HG02884 (cell line): Measurements from ENCODE around the gene ERLIN1.

Experiments used
- ATAC-seq: cut with Tn5 transposase; IDR thresholded peaks from one replicate; pipeline ENCODE4 v1.9.1; 2021; ENCODE audit warnings: mild to moderate bottlenecking, moderate library complexity; ENCODE audit not compliant: unreplicated experiment

ERLIN1 gene

GRCh38 chr10:100173035-100173434, 12.8 kb downstream of the ERLIN1 start:
- ATAC-seq: no peak

DNA sequence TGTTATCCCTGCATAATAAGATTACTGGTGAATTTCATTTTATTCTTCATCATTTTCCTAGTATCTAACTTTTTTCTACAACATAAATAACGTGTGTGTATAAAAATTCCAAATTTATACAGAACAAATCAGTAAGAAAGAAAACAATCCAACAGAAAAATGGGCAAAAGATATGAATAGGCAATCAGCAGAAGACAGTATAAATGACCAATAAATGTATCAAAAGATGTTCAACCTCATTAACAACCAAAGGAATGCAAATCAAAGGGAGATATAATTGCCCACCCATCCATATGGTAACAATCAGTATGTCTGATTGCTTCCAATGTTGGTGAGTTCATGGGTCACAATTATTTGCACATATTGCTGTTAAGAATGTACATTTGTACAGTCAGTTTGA, 13.5 kb downstream of the ERLIN1 start:
- no peak for ATAC-seq

DNA sequence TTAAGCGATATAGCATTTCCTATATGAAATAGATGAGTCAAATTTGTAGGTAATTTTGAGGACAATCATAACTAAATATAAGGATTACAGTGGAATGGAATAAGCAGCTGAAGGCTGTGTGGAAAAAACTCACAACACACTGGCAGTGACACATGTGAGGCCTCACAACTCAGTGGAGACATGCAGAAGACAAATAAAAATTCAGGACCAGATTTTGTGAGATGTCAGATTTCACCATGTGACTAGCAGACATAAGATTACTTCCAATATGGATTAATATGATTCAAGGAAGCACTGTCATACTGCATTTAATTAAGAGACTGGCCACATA, 17.6 kb downstream of the ERLIN1 start:
- ATAC-seq: no peak

GRCh38 chr10:100167553-100168312, 18.1 kb downstream of the ERLIN1 start:
- ATAC-seq: no peak

- ATAC-seq: no peak
These were observed 21.9 kb downstream of the ERLIN1 start for GRCh38 chr10:100163704-100164621.

- ATAC-seq: no peak
These were observed 23.1 kb downstream of the ERLIN1 start for GRCh38 chr10:100162696-100163095.

GRCh38 chr10:100158044-100158805, 27.6 kb downstream of the ERLIN1 start:
- peak; percentile 95 for ATAC-seq

DNA sequence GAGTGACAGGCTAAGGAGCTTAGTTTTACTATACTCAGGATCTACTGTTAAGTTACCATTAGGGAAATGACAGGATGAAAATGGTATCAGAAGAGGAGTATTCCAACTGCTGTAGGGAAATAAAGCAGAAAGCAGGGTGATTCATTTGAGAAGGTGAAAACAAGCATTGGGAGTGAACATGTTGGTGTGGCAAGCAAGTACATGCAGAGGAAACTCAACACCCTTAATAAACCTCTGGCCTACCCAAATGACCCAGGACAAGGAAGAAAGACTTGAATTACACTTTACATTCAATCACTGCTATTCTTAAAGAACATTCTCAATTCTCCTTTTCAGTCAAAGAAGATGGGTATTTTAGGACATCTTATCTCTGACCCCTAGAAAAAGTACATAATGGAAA, 28.7 kb downstream of the ERLIN1 start:
- ATAC-seq: no peak

GRCh38 chr10:100155936-100156335, 29.9 kb downstream of the ERLIN1 start:
- ATAC-seq: no peak

DNA sequence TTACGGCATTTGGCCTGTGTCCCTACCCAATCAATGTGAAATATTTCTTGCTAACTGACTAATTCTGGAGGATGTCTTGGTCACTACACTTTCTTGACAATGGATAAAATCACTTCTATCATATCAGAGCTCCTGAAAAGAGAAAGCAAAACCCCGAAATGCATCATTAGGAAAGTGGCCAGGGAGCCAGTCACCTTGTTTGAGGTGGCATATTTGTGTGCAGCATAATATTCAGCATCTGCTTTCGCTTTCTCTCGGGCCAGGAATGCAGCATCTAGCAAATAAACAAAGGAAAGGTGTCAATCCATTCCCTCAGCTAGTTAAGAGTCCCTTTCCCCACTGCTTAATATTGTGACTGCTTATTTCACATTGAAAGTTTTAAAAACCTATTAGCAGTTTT, 31.2 kb downstream of the ERLIN1 start:
- no peak for ATAC-seq

GRCh38 chr10:100153239-100153825, 32.5 kb downstream of the ERLIN1 start:
- no peak for ATAC-seq

DNA sequence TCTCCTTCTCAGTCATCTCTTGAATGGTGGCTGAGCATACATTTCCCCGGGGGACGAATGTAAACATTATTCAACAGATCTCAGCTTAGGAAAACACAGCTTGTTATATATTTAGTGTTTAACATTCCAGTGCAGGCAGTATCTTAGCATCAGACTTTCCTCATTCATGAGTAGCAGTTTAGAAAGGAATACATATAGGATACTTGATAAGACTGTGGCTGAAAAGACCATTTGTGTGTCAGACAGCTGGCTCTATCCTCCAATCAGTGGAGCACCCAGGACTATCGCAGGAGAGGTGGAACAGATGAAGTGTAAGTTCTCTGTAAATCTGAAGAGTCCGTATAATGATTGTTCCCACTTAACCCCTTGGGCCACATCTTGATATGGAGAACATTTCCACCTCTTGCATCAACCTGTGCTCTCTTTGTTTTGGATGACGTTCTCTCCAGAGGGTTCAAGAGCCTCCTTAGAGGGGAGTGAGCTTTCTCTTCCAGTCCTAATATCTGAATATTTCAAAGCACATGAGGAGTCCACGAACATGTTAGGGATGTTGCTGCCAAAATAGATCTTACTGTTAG, 34.0 kb downstream of the ERLIN1 start:
- no peak for ATAC-seq

DNA sequence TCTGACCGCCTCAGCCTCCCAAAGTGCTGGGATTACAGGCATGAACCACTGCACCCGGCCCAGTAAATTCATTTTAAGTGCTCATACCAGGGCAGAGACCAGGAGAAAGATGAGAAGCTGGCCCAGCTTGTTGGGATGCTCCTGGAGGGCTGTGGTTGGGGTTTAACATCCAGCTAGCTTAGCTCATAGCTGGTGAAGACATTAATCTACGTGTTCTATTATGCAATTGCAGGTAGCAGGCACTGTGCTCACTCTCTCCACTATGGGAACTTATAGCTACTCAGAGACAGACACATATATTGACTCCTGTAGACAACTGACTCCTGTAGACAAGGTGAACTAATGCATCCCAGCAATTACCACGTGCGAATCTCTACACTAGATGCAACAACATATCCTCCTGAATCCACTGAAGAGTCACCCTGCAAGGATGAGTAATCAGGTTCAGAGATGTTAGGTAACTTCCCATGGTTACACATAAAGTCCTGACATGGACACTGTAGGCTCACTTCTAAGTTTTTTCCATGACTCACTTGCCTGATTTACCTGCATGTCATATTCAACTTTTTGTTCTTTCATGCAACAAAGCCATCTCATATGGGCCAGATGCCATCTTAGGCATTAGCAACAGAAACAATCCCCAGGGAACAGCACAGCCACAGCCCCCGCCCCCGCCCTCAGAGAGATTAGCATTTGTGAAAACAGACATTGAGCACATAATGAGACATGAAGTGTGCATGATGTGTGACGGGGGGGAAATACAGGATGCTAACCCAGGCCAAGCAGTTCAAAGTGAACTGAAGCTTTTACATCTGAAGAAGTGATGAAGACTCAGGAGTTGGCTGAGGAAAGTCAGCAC, 37.2 kb downstream of the ERLIN1 start:
- peak; percentile 67 for ATAC-seq

DNA sequence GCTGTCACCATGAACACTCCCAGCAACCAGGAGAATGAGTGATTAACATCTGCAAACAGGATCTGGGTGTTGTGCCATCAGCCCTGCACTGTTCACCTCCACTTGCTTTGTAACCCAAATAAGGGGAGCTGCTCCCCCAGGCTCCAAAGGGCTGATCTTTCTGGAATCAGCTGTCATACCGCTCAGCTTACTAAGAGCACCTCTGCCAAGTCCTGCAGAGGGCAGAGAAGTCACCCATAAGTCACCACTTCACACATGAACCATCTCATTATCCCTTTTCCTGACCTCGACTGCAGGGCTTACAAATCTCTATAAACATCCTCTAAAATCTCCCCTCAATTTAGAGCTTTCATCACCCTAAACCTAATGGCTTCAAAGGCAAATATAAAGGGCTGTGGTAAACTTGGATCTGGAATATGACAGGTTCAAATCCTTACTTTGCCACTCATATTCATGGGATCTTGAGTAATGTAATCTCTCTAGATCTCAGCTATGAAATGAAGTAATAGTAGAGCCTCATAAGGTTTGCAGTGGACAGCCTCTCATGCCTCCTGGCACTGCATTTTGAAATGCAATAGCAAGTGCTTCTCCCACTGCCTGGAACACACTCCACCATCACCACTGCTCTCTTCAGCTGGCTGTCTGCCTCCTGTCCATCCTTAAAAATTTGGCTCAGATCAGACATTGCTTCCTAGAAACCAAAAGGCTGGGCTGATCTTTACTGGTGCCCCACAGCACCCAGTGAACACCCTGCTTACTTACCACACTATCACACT, 38.8 kb downstream of the ERLIN1 start:
- ATAC-seq: no peak

- ATAC-seq: no peak
These were observed 39.4 kb downstream of the ERLIN1 start for GRCh38 chr10:100146398-100146797.

DNA sequence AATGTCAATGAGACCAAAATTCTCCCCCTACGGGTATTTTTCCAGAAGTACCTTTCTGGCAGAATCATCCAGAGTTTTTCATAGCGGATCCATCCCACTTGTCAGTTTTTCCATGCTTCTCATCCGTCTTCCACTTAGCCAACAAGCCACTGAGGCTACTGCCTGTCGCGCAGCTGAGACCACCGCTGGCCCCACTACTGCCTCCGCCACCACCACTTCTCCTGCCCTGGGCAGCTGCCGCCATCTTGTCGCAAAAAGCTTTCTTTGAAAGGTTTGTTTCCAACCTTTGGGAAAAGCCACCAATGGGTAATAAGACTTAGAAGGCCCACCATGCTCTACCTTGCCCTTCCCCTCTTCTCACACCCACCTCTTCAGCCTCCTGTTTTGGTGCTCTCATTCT, 42.1 kb downstream of the ERLIN1 start:
- ATAC-seq: no peak

- ATAC-seq: no peak
These were observed 44.3 kb downstream of the ERLIN1 start for GRCh38 chr10:100141446-100142087.

DNA sequence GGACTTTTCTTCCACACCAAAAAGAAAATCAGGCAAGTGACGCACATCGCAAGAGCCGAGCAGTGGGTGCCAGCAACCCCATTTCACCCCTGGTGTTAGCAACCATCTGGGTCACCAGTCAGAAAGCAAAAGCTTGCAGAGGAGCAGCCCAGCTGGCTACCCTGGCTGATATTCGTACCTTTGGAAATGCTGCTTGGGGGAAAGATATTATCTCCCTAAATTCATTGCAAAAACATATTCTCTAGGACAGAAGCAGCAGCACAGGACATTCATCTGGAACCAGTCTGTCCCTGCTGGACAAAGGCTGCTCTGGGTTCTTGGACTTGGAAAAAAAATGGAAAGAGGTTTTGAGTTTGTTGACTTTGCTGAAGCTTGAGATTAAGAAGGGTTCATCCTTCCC, 45.8 kb downstream of the ERLIN1 start:
- ATAC-seq: no peak
